GM13977 (cell line): ENCODE measurements around the gene RETREG3.

Source experiments
- DNase-seq: peaks from one replicate; pipeline ENCODE4 v3.0.0; 2012; ENCODE audit warnings: low spot score
- in situ Hi-C: fragments of 300-500 bp; cut with MboI; formaldehyde crosslinking; loops from one replicate; pipeline ENCODE4 v1.12.0; 2022; ENCODE audit warnings: low sequenced_read_pairs, low pct_unique_long_range_greater_than_20kb, mixed read lengths, inconsistent platforms; ENCODE audit not compliant: unreplicated experiment
- TF ChIP-seq, protein P1 (sequence below): IDR thresholded peaks from 2 replicates; pipeline ENCODE4 v1.5.1; 2012; ENCODE audit warnings: mild to moderate bottlenecking, control low read depth; ENCODE audit not compliant: insufficient read depth; ENCODE audit errors: extremely low read depth, missing control alignments

Gene RETREG3

DNA sequence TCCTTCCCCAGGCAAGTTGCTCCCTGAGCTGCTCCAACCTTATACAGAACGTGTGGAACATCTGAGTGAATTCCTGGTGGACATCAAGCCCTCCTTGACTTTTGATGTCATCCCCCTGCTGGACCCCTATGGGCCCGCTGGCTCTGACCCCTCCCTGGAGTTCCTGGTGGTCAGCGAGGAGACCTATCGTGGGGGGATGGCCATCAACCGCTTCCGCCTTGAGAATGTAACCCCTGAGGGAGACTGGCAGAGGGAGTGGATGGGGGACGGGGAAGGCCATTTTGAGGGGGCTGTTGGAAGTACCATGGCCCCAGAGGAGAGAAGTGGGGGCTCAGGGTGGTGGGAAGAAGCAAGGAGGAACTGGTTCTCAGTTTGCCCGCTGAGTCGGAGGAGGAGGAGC, 45.2 kb downstream of the RETREG3 start:
- in situ Hi-C loops = loop anchor here (25.0 kb wide), 1 partner anchor 373 kb away; no protein-coding TSS in a partner anchor
- TF ChIP-seq, protein P1, sequence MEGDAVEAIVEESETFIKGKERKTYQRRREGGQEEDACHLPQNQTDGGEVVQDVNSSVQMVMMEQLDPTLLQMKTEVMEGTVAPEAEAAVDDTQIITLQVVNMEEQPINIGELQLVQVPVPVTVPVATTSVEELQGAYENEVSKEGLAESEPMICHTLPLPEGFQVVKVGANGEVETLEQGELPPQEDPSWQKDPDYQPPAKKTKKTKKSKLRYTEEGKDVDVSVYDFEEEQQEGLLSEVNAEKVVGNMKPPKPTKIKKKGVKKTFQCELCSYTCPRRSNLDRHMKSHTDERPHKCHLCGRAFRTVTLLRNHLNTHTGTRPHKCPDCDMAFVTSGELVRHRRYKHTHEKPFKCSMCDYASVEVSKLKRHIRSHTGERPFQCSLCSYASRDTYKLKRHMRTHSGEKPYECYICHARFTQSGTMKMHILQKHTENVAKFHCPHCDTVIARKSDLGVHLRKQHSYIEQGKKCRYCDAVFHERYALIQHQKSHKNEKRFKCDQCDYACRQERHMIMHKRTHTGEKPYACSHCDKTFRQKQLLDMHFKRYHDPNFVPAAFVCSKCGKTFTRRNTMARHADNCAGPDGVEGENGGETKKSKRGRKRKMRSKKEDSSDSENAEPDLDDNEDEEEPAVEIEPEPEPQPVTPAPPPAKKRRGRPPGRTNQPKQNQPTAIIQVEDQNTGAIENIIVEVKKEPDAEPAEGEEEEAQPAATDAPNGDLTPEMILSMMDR = no peak

DNA sequence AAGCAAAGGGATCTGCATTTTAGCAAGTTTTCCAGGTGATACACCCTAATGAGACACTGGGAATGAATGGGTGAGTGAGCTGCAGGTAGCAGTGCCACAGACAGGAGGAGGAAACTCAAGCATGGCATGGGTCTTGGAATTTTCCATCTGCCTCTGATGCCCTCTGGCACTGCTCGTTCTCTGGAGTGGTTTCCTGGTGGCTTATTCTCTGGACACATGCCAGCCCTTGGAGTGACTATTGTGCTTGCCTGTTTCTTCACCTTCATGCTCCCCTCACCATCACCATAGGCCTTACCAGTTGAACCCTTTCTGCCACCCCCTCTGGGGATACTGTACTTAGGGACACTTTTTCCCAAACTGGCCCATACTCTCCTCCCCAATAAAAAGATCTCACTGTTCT, 45.6 kb downstream of the RETREG3 start:
- TF ChIP-seq, protein P1 = no peak
- in situ Hi-C loops = loop anchor here (25.0 kb wide), 1 partner anchor 374 kb away; no protein-coding TSS in a partner anchor
- DNase-seq = no peak

More for the DNA sequence above, 45.2 kb downstream of the RETREG3 start:
- DNase-seq = no peak

DNA sequence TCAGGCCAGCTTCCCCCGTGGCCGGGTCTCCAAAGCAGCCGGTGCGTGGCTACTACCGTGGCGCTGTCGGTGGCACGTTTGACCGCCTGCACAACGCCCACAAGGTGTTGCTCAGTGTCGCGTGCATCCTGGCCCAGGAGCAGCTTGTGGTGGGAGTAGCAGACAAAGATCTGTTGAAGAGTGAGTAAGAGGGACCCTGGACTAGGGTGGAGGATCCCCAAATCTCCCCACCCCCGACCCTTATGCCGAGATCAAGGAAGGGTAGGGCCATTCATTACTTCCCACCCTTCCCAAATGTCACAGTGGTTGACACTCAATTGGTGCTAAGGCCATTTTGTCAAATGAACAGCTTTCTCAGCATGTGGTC, 46.0 kb downstream of the RETREG3 start:
- no peak for DNase-seq
- TF ChIP-seq, protein P1 = no peak
- in situ Hi-C loops = loop anchor here (25.0 kb wide), 1 partner anchor 374 kb away; no protein-coding TSS in a partner anchor

DNA sequence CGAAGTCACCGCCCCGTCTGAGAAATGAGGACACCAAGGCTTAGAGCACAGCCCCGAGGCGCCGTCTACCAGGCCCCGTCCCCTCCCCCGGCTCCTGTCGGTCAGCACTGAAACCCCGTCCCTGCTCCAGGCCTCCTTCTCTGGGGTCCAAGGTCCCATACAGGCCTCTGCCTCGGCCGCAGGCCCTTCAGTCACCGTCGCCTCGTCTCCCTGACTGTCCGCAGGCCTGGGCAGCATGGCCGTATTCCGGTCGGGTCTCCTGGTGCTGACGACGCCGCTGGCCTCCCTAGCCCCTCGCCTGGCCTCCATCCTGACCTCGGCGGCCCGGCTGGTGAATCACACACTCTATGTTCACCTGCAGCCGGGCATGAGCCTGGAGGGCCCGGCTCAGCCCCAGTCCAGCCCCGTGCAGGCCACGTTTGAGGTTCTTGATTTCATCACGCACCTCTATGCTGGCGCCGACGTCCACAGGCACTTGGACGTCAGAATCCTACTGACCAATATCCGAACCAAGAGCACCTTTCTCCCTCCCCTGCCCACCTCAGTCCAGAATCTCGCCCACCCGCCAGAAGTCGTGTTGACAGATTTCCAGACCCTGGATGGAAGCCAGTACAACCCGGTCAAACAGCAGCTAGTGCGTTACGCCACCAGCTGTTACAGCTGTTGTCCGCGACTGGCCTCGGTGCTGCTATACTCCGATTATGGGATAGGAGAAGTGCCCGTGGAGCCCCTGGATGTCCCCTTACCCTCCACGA, 46.6 kb downstream of the RETREG3 start:
- TF ChIP-seq, protein P1 = no peak
- in situ Hi-C loops = loop anchor here (25.0 kb wide), 1 partner anchor 375 kb away; no protein-coding TSS in a partner anchor
- DNase-seq = peak; percentile 56

DNA sequence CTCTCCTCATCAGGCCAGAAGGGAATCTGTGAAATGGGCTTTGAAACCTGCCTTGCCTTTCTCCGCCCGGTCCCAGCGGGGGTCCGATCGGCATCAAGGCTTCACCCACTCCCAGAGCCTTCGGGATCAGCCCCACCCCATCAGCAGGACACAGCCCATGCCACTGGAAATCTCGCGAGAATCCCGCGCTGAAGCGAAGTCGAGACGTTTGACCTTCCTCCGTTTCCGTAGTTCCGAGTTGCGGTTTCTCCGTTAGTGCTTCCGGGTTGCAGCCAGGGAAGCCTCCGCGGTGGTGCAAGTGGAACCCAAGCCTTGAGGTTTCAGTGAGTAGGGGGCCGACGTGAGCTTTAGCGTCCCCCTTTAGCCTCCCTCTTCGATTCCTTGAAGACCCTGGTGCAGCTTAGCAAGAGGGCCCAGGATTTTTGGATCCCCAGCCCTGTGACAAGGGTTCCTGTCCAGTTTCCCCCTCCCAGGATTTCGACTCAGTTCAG, 47.2 kb downstream of the RETREG3 start, which contains the start of gene COASY:
Gene COASY (plus strand): TSS at position 252 of the 491 bp plus-strand sequence. CDS start 475 bp downstream, outside the sequence.
- in situ Hi-C loops = loop anchor here (25.0 kb wide), 1 partner anchor 375 kb away; no protein-coding TSS in a partner anchor
- TF ChIP-seq, protein P1 = no peak
- DNase-seq = peak; percentile 94

DNA sequence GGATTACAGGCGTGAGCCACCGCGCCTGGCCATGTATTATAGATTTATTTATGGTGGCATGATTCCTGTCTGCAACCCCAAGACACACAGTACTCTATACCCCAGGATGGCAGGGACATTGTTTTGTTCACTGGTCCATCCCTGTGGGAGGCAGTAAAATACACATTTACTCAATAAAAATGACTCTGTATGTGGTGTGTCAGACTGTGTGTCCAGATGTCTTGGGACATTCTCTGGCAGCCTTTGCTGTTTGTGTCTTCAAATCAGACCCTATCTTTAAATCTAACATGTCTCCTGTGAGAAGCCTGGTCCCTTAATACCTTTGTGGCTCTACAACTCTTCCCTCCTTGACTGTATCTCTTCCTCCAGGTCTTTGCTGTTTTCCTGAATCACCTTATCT, 48.9 kb downstream of the RETREG3 start:
- TF ChIP-seq, protein P1 = no peak
- in situ Hi-C loops = loop anchor here (25.0 kb wide), 1 partner anchor 377 kb away; no protein-coding TSS in a partner anchor
- no peak for DNase-seq
